Panc1 (cell line): ENCODE measurements around the gene CPNE4. TPM values are rescaled to one million over a fixed set of nuclear protein-coding genes. Genes with fewer than 3 reads are reported as not detected.

Experiments
- ATAC-seq: fragments of 200-7000 bp; cut with Tn5 transposase; 2 replicates; pipeline ENCODE4 v1.9.1; 2020; ENCODE audit warnings: mild to moderate bottlenecking, moderate library complexity
- BruUV-seq: library from RNA; stranded (reverse); fragments of 400-500 nt; replicated peaks from 2 replicates; lab custom pipeline; 2021; lab: Mats Ljungman, UMichigan
- CTCF ChIA-PET: fragments of 300-600 bp; sonication (Branson Sonifier 250); formaldehyde crosslinking; loops from one replicate; lab custom pipeline; 2022; ENCODE audit warnings: antibody characterized with exemption; lab: Charles Lee
- POLR2A ChIA-PET: fragments of 300-600 bp; sonication (Branson Sonifier 250); formaldehyde crosslinking; loops from one replicate; lab custom pipeline; 2022; ENCODE audit warnings: antibody characterized with exemption; lab: Charles Lee
- DNase-seq: peaks from one replicate; pipeline ENCODE4 v3.0.0-alpha.2; 2010; ENCODE audit warnings: low read depth, low spot score
- H3K27ac ChIP-seq: 2 replicates; pipeline ENCODE4 v1.5.1; 2011; ENCODE audit warnings: mild to moderate bottlenecking, low read length, inconsistent platforms
- H3K27me3 ChIP-seq: fragments of 200-500 bp; sonication (Bioruptor generic); 2 replicates; pipeline ENCODE4 v1.6.0; 2014; ENCODE audit warnings: low read length, inconsistent platforms; ENCODE audit not compliant: control insufficient read depth, insufficient read depth
- H3K36me3 ChIP-seq: fragments of 200-500 bp; sonication (Bioruptor generic); 2 replicates; pipeline ENCODE4 v1.5.1; 2014; ENCODE audit warnings: inconsistent platforms, mild to moderate bottlenecking, low read length, moderate library complexity; ENCODE audit not compliant: control insufficient read depth, insufficient read depth
- H3K4me1 ChIP-seq: 2 replicates; pipeline ENCODE4 v1.5.1; 2011; ENCODE audit warnings: inconsistent platforms, mild to moderate bottlenecking, low read length, moderate library complexity; ENCODE audit not compliant: control insufficient read depth, insufficient read depth
- H3K4me3 ChIP-seq, 2 experiments: 2 replicates each; pipeline ENCODE4 v1.5.1; 2011 to 2012; ENCODE audit warnings: low read depth in 2 of 2, low read length in 2 of 2, mild to moderate bottlenecking in 2 of 2, inconsistent platforms in 1 of 2, moderate library complexity in 1 of 2
- H3K9me3 ChIP-seq: fragments of 200-500 bp; sonication (Bioruptor generic); 2 replicates; pipeline ENCODE4 v1.5.1; 2014; ENCODE audit warnings: low read depth, mild to moderate bottlenecking, inconsistent platforms, low read length, moderate library complexity; ENCODE audit not compliant: control insufficient read depth, insufficient read depth
- POLR2AphosphoS5 ChIP-seq: IDR thresholded peaks from 2 replicates; pipeline ENCODE4 v1.6.1; 2012; ENCODE audit warnings: mild to moderate bottlenecking, low read depth, low read length, moderate library complexity
- SIN3A ChIP-seq: IDR thresholded peaks from 2 replicates; pipeline ENCODE4 v1.6.1; 2012; ENCODE audit warnings: low read depth, mild to moderate bottlenecking, low read length, moderate library complexity, borderline replicate concordance; ENCODE audit not compliant: insufficient read depth
- TCF7L2 ChIP-seq: IDR thresholded peaks from 2 replicates; pipeline ENCODE4 v1.6.1; 2011; ENCODE audit warnings: mild to moderate bottlenecking, low read depth, low read length, inconsistent platforms
- in situ Hi-C: cut with HindIII; loops from 2 replicates; pipeline ENCODE4 v1.10.0; 2016; ENCODE audit warnings: low sequenced_read_pairs, low pct_unique_long_range_greater_than_20kb
- intact Hi-C: fragments of 100-400 bp; cut with micrococcal nuclease; formaldehyde crosslinking; loops from one replicate; pipeline ENCODE4 v1.10.0; 2022; ENCODE audit not compliant: unreplicated experiment
- total RNA-seq: library from RNA; stranded (reverse); gene quantifications from one replicate; pipeline ENCODE4 v1.2.1, GENCODE V29; 2021; ENCODE audit not compliant: unreplicated experiment
- TF ChIP-seq, protein P1 (sequence below), 2 experiments: IDR thresholded peaks; 2 replicates each; pipeline ENCODE4 v1.6.1; 2011 to 2012; ENCODE audit warnings: low read depth in 2 of 2, control low read depth in 1 of 2, low read length in 1 of 2, mild to moderate bottlenecking in 1 of 2, moderate library complexity in 1 of 2; ENCODE audit not compliant: insufficient read depth in 1 of 2
- TF ChIP-seq, protein P2 (sequence below): fragments of 450-650 bp; IDR thresholded peaks from 2 replicates; pipeline ENCODE4 v1.5.1; 2017; ENCODE audit warnings: mild to moderate bottlenecking

The CPNE4 gene
- total RNA-seq, 1 experiment from 2014 or later, result not detected

DNA sequence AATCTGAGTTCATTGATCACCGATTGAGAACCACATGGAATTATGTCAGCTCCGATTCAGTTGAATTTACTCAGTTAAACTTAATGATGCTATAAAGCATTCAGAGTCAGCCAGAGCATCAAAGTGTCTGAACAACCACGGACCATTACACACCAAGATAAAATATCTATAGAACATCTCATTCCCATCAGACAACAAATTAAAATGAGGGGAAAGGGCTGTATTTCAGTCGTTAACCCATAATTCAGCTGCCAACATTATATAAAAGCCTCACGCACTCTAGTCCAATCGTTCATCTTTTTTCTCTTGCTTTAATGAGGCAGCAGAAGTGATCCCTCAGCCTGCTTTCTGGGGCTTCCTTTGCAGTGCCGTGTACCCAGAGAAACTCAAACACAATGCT lies 11.9 kb downstream of the CPNE4 start:
- ChIA-PET POLR2A (no interaction called here), CTCF (interaction anchor here (0.6 kb wide), 1 partner anchor 11 kb away, joined by 3 read pairs; no protein-coding TSS in a partner anchor)
- no TSS peak for BruUV-seq
- Histone ChIP-seq H3K9me3 (no peaks in the 10 kb centered on the region), H3K36me3 (no peaks in the 10 kb centered on the region), H3K4me1 (no peaks in the 10 kb centered on the region), H3K27me3 (peaks cover 23% of the 10 kb centered on the region), H3K4me3 (no peak overlapping the region), H3K27ac (no peak overlapping the region)
- DNase-seq (no peak), ATAC-seq (no peak)
- intact Hi-C loops (no loop called here), in situ Hi-C loops (no loop called here)
- TF ChIP-seq SIN3A, result no peak
- no peak for TF ChIP-seq TCF7L2
- TF ChIP-seq, protein P1, sequence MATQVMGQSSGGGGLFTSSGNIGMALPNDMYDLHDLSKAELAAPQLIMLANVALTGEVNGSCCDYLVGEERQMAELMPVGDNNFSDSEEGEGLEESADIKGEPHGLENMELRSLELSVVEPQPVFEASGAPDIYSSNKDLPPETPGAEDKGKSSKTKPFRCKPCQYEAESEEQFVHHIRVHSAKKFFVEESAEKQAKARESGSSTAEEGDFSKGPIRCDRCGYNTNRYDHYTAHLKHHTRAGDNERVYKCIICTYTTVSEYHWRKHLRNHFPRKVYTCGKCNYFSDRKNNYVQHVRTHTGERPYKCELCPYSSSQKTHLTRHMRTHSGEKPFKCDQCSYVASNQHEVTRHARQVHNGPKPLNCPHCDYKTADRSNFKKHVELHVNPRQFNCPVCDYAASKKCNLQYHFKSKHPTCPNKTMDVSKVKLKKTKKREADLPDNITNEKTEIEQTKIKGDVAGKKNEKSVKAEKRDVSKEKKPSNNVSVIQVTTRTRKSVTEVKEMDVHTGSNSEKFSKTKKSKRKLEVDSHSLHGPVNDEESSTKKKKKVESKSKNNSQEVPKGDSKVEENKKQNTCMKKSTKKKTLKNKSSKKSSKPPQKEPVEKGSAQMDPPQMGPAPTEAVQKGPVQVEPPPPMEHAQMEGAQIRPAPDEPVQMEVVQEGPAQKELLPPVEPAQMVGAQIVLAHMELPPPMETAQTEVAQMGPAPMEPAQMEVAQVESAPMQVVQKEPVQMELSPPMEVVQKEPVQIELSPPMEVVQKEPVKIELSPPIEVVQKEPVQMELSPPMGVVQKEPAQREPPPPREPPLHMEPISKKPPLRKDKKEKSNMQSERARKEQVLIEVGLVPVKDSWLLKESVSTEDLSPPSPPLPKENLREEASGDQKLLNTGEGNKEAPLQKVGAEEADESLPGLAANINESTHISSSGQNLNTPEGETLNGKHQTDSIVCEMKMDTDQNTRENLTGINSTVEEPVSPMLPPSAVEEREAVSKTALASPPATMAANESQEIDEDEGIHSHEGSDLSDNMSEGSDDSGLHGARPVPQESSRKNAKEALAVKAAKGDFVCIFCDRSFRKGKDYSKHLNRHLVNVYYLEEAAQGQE (IDR thresholded peaks at IDR 0.05; ENCODE audit: insufficient read depth in 1 of 2, low read depth in 2 of 2, low read length in 1 of 2), result no peak
- TF ChIP-seq POLR2AphosphoS5, result no peak
- TF ChIP-seq, protein P2, sequence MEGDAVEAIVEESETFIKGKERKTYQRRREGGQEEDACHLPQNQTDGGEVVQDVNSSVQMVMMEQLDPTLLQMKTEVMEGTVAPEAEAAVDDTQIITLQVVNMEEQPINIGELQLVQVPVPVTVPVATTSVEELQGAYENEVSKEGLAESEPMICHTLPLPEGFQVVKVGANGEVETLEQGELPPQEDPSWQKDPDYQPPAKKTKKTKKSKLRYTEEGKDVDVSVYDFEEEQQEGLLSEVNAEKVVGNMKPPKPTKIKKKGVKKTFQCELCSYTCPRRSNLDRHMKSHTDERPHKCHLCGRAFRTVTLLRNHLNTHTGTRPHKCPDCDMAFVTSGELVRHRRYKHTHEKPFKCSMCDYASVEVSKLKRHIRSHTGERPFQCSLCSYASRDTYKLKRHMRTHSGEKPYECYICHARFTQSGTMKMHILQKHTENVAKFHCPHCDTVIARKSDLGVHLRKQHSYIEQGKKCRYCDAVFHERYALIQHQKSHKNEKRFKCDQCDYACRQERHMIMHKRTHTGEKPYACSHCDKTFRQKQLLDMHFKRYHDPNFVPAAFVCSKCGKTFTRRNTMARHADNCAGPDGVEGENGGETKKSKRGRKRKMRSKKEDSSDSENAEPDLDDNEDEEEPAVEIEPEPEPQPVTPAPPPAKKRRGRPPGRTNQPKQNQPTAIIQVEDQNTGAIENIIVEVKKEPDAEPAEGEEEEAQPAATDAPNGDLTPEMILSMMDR, result no peak

DNA sequence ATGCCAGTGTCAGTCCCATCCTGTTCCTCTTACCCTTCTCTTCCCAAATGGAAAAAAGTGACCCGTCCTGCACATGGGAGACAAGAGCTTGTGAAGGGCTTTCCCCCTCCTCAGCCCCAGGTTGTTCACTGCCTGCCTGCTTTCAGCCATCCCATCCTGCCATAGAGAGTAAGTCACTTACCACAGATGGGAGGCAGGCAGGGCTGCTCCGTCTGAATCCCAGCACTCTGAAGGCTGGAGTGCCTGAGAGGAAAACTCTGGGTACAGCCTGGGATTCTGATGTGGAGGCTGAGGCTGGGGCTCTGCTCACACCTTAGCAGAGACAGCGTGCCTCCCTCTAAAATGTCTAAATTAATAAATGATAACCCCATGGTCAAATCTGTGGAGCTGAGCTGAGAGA lies 14.8 kb downstream of the CPNE4 start:
- ATAC-seq (no peak), DNase-seq (no peak)
- Histone ChIP-seq H3K9me3 (no peaks in the 10 kb centered on the region), H3K27me3 (peaks cover 27% of the 10 kb centered on the region), H3K4me1 (no peaks in the 10 kb centered on the region), H3K4me3 (no peak overlapping the region), H3K27ac (no peak overlapping the region), H3K36me3 (no peaks in the 10 kb centered on the region)
- intact Hi-C loops (no loop called here), in situ Hi-C loops (no loop called here)
- POLR2A ChIA-PET, result no interaction called here
- CTCF ChIA-PET, result no interaction called here
- BruUV-seq, result no TSS peak
- TF ChIP-seq SIN3A (no peak), POLR2AphosphoS5 (no peak), TCF7L2 (no peak)

DNA sequence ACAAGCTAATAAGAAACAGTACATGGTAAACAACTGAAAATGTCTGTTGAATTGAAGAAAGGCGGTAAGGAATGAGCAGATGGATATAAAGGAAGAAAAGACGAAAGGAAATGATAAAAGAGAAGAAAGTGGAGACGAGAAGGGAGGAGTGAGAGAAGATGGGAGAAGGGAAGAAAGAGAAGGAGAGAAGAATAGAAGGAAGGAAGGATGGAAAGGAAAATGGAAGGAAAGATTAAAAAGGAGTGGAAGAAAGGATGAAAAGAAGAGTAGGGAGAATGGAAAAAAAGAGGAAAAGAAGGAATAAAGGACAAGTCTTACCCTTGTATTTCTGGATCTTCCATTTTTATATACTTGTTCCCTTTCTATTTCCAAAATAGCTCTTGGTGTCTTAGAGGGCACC lies 17.7 kb downstream of the CPNE4 start:
- Histone ChIP-seq H3K27me3 (peaks cover 20% of the 10 kb centered on the region), H3K4me3 (no peak overlapping the region), H3K4me1 (no peaks in the 10 kb centered on the region), H3K36me3 (no peaks in the 10 kb centered on the region), H3K9me3 (no peaks in the 10 kb centered on the region), H3K27ac (no peak overlapping the region)
- CTCF ChIA-PET, result no interaction called here
- ATAC-seq (no peak), DNase-seq (no peak)
- POLR2A ChIA-PET, result no interaction called here
- in situ Hi-C loops (no loop called here), intact Hi-C loops (no loop called here)
- TF ChIP-seq POLR2AphosphoS5 (no peak), SIN3A (no peak), TCF7L2 (no peak)
- TF ChIP-seq, protein P2, result no peak
- TF ChIP-seq, protein P1 (IDR thresholded peaks at IDR 0.05; ENCODE audit: insufficient read depth in 1 of 2, low read depth in 2 of 2, low read length in 1 of 2), result no peak
- no TSS peak for BruUV-seq
